Ishikawa (cell line): ENCODE results near the gene DNAJC5.

Experiments
- CEBPB ChIP-seq: IDR thresholded peaks from 2 replicates; pipeline ENCODE4 v1.6.1; 2012
- CREB1 ChIP-seq: IDR thresholded peaks from 2 replicates; pipeline ENCODE4 v1.6.1; 2012; ENCODE audit warnings: low read depth
- EGR1 ChIP-seq: IDR thresholded peaks from 2 replicates; pipeline ENCODE4 v1.6.1; 2012
- EP300 ChIP-seq: IDR thresholded peaks from 2 replicates; pipeline ENCODE4 v1.6.1; 2012; ENCODE audit warnings: borderline replicate concordance
- FOXM1 ChIP-seq: IDR thresholded peaks from 2 replicates; pipeline ENCODE4 v1.6.1; 2012; ENCODE audit warnings: low read depth, borderline replicate concordance
- MAX ChIP-seq: IDR thresholded peaks from 2 replicates; pipeline ENCODE4 v1.6.1; 2012
- NFIC ChIP-seq: IDR thresholded peaks from 2 replicates; pipeline ENCODE4 v1.6.1; 2012
- RAD21 ChIP-seq: IDR thresholded peaks from 2 replicates; pipeline ENCODE4 v1.6.1; 2012; ENCODE audit warnings: low read depth
- REST ChIP-seq: IDR thresholded peaks from 2 replicates; pipeline ENCODE4 v1.6.1; 2012; ENCODE audit warnings: low read depth, mild to moderate bottlenecking
- TAF1 ChIP-seq: IDR thresholded peaks from 2 replicates; pipeline ENCODE4 v1.6.1; 2012; ENCODE audit warnings: low read depth, mild to moderate bottlenecking
- TCF12 ChIP-seq: IDR thresholded peaks from 2 replicates; pipeline ENCODE4 v1.6.1; 2012; ENCODE audit warnings: low read depth
- TEAD4 ChIP-seq: IDR thresholded peaks from 2 replicates; pipeline ENCODE4 v1.6.1; 2012
- USF1 ChIP-seq: IDR thresholded peaks from 2 replicates; pipeline ENCODE4 v1.6.1; 2012
- YY1 ChIP-seq: IDR thresholded peaks from 2 replicates; pipeline ENCODE4 v1.6.1; 2012; ENCODE audit warnings: low read depth
- ZBTB7A ChIP-seq: IDR thresholded peaks from 2 replicates; pipeline ENCODE4 v1.6.1; 2012; ENCODE audit warnings: low read depth

DNAJC5 gene

GRCh38 chr20:63980317-63980805, 85.4 kb downstream of the DNAJC5 start:
- TF ChIP-seq CREB1 (no peak), RAD21 (no peak), FOXM1 (no peak), CEBPB (no peak), MAX (no peak), EP300 (no peak), USF1 (no peak), NFIC (no peak), REST (no peak), EGR1 (no peak), TCF12 (no peak), ZBTB7A (no peak)

GRCh38 chr20:63980806-63981728, 86.1 kb downstream of the DNAJC5 start, which contains the start of gene PRPF6:
TSS of gene PRPF6 (plus strand) at chr20:63981132. CDS start at chr20:63981246, 114 bp downstream.
- TF ChIP-seq NFIC (no peak), RAD21 (peak; percentile 32; the same call in 1 of the 2 replicates), TCF12 (peak; percentile 75), MAX (peak; percentile 95), CREB1 (peak; percentile 94), TAF1 (peak; percentile 66), ZBTB7A (peak; percentile 65; the same call in 1 of the 2 replicates), TEAD4 (no peak), USF1 (0 out of 2 replicates have a peak, but pooled peaks have one; percentile 21), YY1 (peak; percentile 50; the same call in 1 of the 2 replicates), EGR1 (no peak), REST (no peak), CEBPB (no peak), FOXM1 (no peak), EP300 (peak; percentile 12; the same call in 1 of the 2 replicates)

GRCh38 chr20:63982937-63983336, 88.0 kb downstream of the DNAJC5 start:
- TF ChIP-seq FOXM1 (no peak), EGR1 (no peak), REST (no peak), ZBTB7A (no peak), CREB1 (no peak)
